ENCODE results near the gene SH2B3. TPM values are rescaled to one million over a fixed set of nuclear protein-coding genes. Genes with fewer than 3 reads are reported as not detected.

SH2B3 gene
- total and polyA plus RNA-seq, 4 donors = 9.6 to 46.0 (median 17.9) TPM

DNA sequence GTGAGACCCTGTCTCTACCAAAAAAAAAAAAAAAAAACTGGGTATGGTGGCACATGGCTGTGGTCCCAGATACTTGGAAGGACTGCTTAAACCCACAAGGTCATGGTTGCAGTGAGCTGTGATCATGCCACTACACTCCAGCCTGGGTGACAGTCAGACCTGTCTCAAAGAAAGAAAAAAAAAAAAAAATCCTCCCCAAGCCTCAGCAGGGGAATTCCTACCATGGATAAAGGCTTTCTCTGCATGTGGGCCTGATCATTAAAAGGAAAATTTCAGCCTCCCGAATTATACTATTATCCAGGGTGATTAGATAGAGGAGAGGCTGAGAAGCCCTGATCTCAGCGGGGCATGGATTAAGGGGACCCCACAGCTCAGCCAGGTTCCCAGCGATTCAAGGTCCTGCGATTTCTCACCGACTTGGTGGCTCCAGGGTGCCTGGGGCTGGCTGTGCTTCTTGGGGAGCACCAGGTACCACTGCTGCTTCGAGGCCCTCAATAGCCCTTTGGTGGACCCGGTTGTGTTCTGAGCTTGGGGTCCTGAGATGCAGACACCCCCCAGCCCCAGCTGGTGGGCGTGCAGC, 5.6 kb downstream of the SH2B3 start:
- ATAC-seq (ENCODE audit: insufficient read depth, low FRiP score) (no peak), DNase-seq (no peak)
- peaks cover 0 to 40% (median 25%) of the 10 kb centered on the region in 5 donors for H3K4me1 ChIP-seq (ENCODE audit: control insufficient read depth in 5 of 5, insufficient read depth in 5 of 5, low read length in 5 of 5)
- H3K27me3 ChIP-seq (ENCODE audit: control insufficient read depth in 3 of 3, insufficient read depth in 3 of 3, low read length in 2 of 3) = no peaks in the 10 kb centered on the region
- H3K36me3 ChIP-seq (ENCODE audit: control insufficient read depth in 4 of 4, insufficient read depth in 4 of 4, low read length in 4 of 4) = peaks cover 0 to 6% (median 0%) of the 10 kb centered on the region in 4 donors
- H3K4me3 ChIP-seq = no peak overlapping the region
- H3K9ac ChIP-seq (ENCODE audit: insufficient read depth in 1 of 2, low read length in 2 of 2) = no peak overlapping the region
- WGBS, 2 donors = 78 to 80% methylated on average over 8 of the region's 8 CpGs
- H3K27ac ChIP-seq (ENCODE audit: low read depth in 1 of 2, low read length in 1 of 2) = peak overlapping the region; percentile 70 to 71
- TF ChIP-seq, protein P1, sequence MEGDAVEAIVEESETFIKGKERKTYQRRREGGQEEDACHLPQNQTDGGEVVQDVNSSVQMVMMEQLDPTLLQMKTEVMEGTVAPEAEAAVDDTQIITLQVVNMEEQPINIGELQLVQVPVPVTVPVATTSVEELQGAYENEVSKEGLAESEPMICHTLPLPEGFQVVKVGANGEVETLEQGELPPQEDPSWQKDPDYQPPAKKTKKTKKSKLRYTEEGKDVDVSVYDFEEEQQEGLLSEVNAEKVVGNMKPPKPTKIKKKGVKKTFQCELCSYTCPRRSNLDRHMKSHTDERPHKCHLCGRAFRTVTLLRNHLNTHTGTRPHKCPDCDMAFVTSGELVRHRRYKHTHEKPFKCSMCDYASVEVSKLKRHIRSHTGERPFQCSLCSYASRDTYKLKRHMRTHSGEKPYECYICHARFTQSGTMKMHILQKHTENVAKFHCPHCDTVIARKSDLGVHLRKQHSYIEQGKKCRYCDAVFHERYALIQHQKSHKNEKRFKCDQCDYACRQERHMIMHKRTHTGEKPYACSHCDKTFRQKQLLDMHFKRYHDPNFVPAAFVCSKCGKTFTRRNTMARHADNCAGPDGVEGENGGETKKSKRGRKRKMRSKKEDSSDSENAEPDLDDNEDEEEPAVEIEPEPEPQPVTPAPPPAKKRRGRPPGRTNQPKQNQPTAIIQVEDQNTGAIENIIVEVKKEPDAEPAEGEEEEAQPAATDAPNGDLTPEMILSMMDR (IDR thresholded peaks at IDR 0.05; ENCODE audit: control extremely low read depth, extremely low read depth) = no peak
- no peaks in the 10 kb centered on the region for H3K9me3 ChIP-seq (ENCODE audit: control insufficient read depth in 4 of 4, insufficient read depth in 3 of 4, low read length in 3 of 4)

DNA sequence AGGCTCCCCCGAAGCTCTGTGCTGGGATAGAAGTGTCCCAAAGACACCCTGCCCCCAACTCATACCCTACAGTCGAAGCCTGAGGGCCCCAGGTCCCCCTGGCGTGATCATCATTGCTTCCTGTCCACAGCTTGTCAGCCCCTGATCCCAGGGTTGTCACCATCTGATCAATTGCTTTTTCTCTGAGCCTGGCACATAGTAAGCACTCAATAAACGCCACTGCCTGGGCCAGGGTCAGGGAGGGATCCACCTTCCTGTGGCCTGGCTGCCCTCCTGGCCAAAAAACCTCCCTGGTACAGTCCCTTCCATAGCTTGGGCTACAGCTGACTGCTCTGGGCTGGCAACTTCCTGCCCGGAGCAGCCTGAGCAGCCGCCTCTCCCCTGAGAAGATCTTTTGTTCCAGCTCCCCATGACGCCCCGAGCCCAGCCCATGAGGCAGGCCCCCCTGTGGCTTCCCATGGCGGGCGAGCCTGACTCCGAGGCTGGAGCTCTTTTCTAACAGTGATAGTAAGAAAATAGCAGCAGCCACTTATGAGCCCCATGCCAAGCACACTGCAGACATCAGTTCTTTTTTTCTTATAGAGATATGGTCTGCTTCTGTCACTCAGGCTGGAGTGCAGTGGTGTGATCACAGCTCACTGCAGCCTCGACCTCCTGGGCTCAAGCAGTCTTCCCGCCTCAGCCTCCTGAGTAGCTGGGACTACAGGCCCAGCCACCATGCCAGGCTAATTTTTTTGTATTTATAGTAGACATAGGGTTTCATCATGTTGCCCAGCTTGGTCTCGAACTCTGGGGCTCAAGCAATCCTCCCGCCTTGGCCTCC, 6.5 kb downstream of the SH2B3 start:
- TF ChIP-seq, protein P1 (IDR thresholded peaks at IDR 0.05; ENCODE audit: control extremely low read depth, extremely low read depth) = no peak
- H3K4me3 ChIP-seq = no peak overlapping the region
- H3K9me3 ChIP-seq (ENCODE audit: control insufficient read depth in 4 of 4, insufficient read depth in 3 of 4, low read length in 3 of 4) = no peaks in the 10 kb centered on the region
- H3K9ac ChIP-seq (ENCODE audit: insufficient read depth in 1 of 2, low read length in 2 of 2) = no peak overlapping the region
- WGBS, 2 donors = 34 to 47% methylated on average over 15 of the region's 15 CpGs
- no peak for DNase-seq
- H3K27ac ChIP-seq (ENCODE audit: low read depth in 1 of 2, low read length in 1 of 2) = peak overlapping the region; percentile 70 to 71
- H3K27me3 ChIP-seq (ENCODE audit: control insufficient read depth in 3 of 3, insufficient read depth in 3 of 3, low read length in 2 of 3) = no peaks in the 10 kb centered on the region
- peaks cover 0 to 39% (median 25%) of the 10 kb centered on the region in 5 donors for H3K4me1 ChIP-seq (ENCODE audit: control insufficient read depth in 5 of 5, insufficient read depth in 5 of 5, low read length in 5 of 5)
- peaks cover 0 to 6% (median 0%) of the 10 kb centered on the region in 4 donors for H3K36me3 ChIP-seq (ENCODE audit: control insufficient read depth in 4 of 4, insufficient read depth in 4 of 4, low read length in 4 of 4)
- no peak for ATAC-seq (ENCODE audit: insufficient read depth, low FRiP score)

- DNase-seq (no peak), ATAC-seq (ENCODE audit: insufficient read depth, low FRiP score) (no peak)
- Histone ChIP-seq H3K27ac (ENCODE audit: low read depth in 1 of 2, low read length in 1 of 2) (peak overlapping the region; percentile 70 to 71), H3K4me1 (ENCODE audit: control insufficient read depth in 5 of 5, insufficient read depth in 5 of 5, low read length in 5 of 5) (peaks cover 0 to 40% (median 24%) of the 10 kb centered on the region in 5 donors), H3K36me3 (ENCODE audit: control insufficient read depth in 4 of 4, insufficient read depth in 4 of 4, low read length in 4 of 4) (peaks cover 0 to 8% (median 0%) of the 10 kb centered on the region in 4 donors), H3K9me3 (ENCODE audit: control insufficient read depth in 4 of 4, insufficient read depth in 3 of 4, low read length in 3 of 4) (peaks cover 0 to under 1% (median 0%) of the 10 kb centered on the region in 4 donors), H3K4me3 (no peak overlapping the region), H3K27me3 (ENCODE audit: control insufficient read depth in 3 of 3, insufficient read depth in 3 of 3, low read length in 2 of 3) (no peaks in the 10 kb centered on the region), H3K9ac (ENCODE audit: insufficient read depth in 1 of 2, low read length in 2 of 2) (no peak overlapping the region)
- TF ChIP-seq, protein P1 (IDR thresholded peaks at IDR 0.05; ENCODE audit: control extremely low read depth, extremely low read depth) = no peak
- WGBS, 2 donors = 68% methylated on average over 6 of the region's 6 CpGs
These were observed 7.2 kb downstream of the SH2B3 start for GRCh38 chr12:111412830-111413441.
